ENCODE measurements around the gene RNASE9. TPM values are rescaled to one million over a fixed set of nuclear protein-coding genes. Genes with fewer than 3 reads are reported as not detected.

Gene RNASE9
- total and polyA plus RNA-seq, 2 of the 4 experiments (the other 2 are of a cell fraction), result not detected

GRCh38 chr14:20607617-20608016 is 46.8 kb upstream of the RNASE9 start:
- BruUV-seq (replicated peaks), result no TSS peak
- DNase-seq (no peak), ATAC-seq (ENCODE audit: low read depth) (no peak)
- Histone ChIP-seq H3K9me1 (ENCODE audit: insufficient read depth, low read length) (no peaks in the 10 kb centered on the region), H4K20me1 (ENCODE audit: insufficient read depth, low read length) (peaks cover 6% of the 10 kb centered on the region), H2AK5ac (ENCODE audit: low read depth, low read length) (no peak overlapping the region), H3K9ac (ENCODE audit: low read depth, low read length) (no peak overlapping the region), H3K4ac (ENCODE audit: low read depth, low read length) (no peak overlapping the region), H3K23ac (ENCODE audit: low read depth, low read length) (no peak overlapping the region), H3K56ac (ENCODE audit: extremely low read depth, insufficient read depth, low read length) (no peak overlapping the region), H3K4me1 (ENCODE audit: control insufficient read depth, insufficient read depth, low read length) (no peaks in the 10 kb centered on the region), H3K18ac (ENCODE audit: low read depth, low read length) (no peak overlapping the region), H2BK20ac (ENCODE audit: low read depth, low read length) (no peak overlapping the region), H3K36me3 (ENCODE audit: control insufficient read depth, insufficient read depth, low read length) (no peaks in the 10 kb centered on the region), H3K14ac (replicated peaks; ENCODE audit: low read depth, low read length) (no peak overlapping the region), H3K27me3 (ENCODE audit: control insufficient read depth, insufficient read depth, low read length) (no peaks in the 10 kb centered on the region), H2BK120ac (ENCODE audit: low read depth, low read length) (no peak overlapping the region), H4K91ac (ENCODE audit: insufficient read depth, low read depth, low read length) (no peak overlapping the region), H2BK5ac (ENCODE audit: low read depth, low read length, poor library complexity, severe bottlenecking) (no peak overlapping the region), H2AFZ (replicated peaks; ENCODE audit: low read length, poor library complexity) (no peak overlapping the region), H3K9me3 (ENCODE audit: control insufficient read depth, insufficient read depth, low read length) (no peaks in the 10 kb centered on the region), H4K5ac (ENCODE audit: low read depth, low read length) (no peak overlapping the region), H2AK9ac (replicated peaks; ENCODE audit: low read depth, low read length, poor library complexity) (no peak overlapping the region), H3K4me3 (ENCODE audit: insufficient read depth, low read depth, low read length) (no peak overlapping the region), H3K27ac (ENCODE audit: insufficient read depth, low read length) (no peak overlapping the region), H4K8ac (ENCODE audit: low read depth in 2 of 2, low read length in 2 of 2) (no peak overlapping the region), H3K4me2 (ENCODE audit: low read depth, low read length) (no peak overlapping the region), H3K79me1 (ENCODE audit: low read depth in 1 of 2, low read length in 2 of 2) (no peaks in the 10 kb centered on the region), H2BK15ac (ENCODE audit: low read depth, low read length) (no peak overlapping the region)
- POLR2A ChIA-PET (ENCODE audit: unreplicated experiment), result no interaction called here
- CTCF ChIA-PET, result no interaction called here
- no CpG with 5 or more reads among the region's 5 CpGs for WGBS, 2 experiments (ENCODE audit: extremely low coverage in 2 of 2, insufficient read length in 1 of 2)
- dilution Hi-C loops (cut with HindIII; ENCODE audit: low sequenced_read_pairs, unreplicated experiment), result no loop called here
- intact Hi-C loops (cut with micrococcal nuclease), result loop anchor here (2.0 kb wide), 1 partner anchor 77 kb away; no protein-coding TSS in a partner anchor
- in situ Hi-C loops (cut with MboI; ENCODE audit: low sequenced_read_pairs), result no loop called here
- TF ChIP-seq ELK1 (IDR thresholded peaks at IDR 0.05; ENCODE audit: borderline replicate concordance, low read depth, low read length) (no peak), RAD21 (IDR thresholded peaks at IDR 0.05; ENCODE audit: low read length) (no peak), NFE2L2 (IDR thresholded peaks at IDR 0.05; ENCODE audit: low read depth, low read length) (no peak), CHD1 (IDR thresholded peaks at IDR 0.05; ENCODE audit: low read depth, low read length) (no peak), MXI1 (IDR thresholded peaks at IDR 0.05; ENCODE audit: borderline replicate concordance, low read depth, low read length) (no peak), RFX5 (IDR thresholded peaks at IDR 0.05; ENCODE audit: low read depth, low read length) (no peak), MAZ (IDR thresholded peaks at IDR 0.05; ENCODE audit: borderline replicate concordance, low read depth, low read length) (no peak), MAFK (IDR thresholded peaks at IDR 0.05; ENCODE audit: low read depth, low read length) (no peak), CEBPB (IDR thresholded peaks at IDR 0.05; ENCODE audit: low read depth, low read length) (no peak), CTCF (conservative IDR thresholded peaks at IDR 0.05; ENCODE audit: low read depth, low read length) (no peak), POLR2A (IDR thresholded peaks at IDR 0.05; ENCODE audit: low read depth, low read length) (no peak), FOS (IDR thresholded peaks at IDR 0.05; ENCODE audit: low read depth, low read length) (no peak), USF2 (IDR thresholded peaks at IDR 0.05; ENCODE audit: low read depth, low read length) (no peak), RCOR1 (IDR thresholded peaks at IDR 0.05; ENCODE audit: insufficient replicate concordance, low read length) (no peak), BHLHE40 (IDR thresholded peaks at IDR 0.05; ENCODE audit: low read depth, low read length) (no peak), SMC3 (IDR thresholded peaks at IDR 0.05; ENCODE audit: low read depth, low read length) (no peak)
